ENCODE results near the gene UACA. TPM values are rescaled to one million over a fixed set of nuclear protein-coding genes. Genes with fewer than 3 reads are reported as not detected.

UACA gene
- total RNA-seq, 1 donor, result 149 TPM

DNA sequence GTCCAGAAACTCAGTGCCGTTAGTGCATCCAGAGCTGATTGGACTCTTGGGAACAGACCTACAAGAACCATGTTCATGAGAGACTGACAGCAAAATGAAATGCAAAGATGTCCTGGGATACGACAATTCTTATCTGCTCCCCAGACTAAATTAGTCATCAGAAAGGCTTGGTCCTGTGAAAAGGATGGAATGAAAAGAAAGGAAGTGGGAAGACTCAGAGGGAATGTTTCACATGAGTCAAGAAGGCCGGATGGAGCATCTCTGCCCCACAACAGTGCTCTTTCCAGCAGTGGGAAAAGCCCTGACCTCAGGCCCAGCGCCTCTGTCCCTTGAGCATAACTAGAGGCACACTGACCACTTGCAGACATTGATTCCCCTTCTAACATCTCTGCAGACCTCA is 39.3 kb upstream of the UACA start:
- TF ChIP-seq, protein P1, sequence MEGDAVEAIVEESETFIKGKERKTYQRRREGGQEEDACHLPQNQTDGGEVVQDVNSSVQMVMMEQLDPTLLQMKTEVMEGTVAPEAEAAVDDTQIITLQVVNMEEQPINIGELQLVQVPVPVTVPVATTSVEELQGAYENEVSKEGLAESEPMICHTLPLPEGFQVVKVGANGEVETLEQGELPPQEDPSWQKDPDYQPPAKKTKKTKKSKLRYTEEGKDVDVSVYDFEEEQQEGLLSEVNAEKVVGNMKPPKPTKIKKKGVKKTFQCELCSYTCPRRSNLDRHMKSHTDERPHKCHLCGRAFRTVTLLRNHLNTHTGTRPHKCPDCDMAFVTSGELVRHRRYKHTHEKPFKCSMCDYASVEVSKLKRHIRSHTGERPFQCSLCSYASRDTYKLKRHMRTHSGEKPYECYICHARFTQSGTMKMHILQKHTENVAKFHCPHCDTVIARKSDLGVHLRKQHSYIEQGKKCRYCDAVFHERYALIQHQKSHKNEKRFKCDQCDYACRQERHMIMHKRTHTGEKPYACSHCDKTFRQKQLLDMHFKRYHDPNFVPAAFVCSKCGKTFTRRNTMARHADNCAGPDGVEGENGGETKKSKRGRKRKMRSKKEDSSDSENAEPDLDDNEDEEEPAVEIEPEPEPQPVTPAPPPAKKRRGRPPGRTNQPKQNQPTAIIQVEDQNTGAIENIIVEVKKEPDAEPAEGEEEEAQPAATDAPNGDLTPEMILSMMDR (IDR thresholded peaks at IDR 0.05; ENCODE audit: insufficient read depth, low read length), result no peak
- H3K4me3 ChIP-seq (ENCODE audit: low read depth, low read length), result no peak overlapping the region
- DNase-seq (ENCODE audit: low read depth), result peak; percentile 63

DNA sequence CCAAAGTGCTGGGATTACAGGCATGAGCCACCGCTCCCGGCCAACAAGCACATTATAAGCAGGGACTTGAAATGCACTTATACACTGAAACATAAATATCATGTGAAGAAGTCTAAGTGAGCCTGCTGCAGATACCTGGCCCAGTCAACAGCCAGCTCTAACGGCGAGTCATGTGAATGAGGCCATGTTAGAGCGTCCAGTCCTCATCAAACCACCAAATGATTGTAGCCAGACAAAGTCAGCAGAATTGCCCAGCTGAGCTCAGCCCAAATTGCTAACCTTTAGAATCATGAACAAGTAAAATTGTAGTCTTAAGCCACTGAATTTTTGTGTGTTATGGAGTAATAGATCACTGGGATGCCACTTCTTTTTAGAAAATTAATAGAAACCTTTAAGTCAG is 37.8 kb upstream of the UACA start:
- TF ChIP-seq, protein P1 (IDR thresholded peaks at IDR 0.05; ENCODE audit: insufficient read depth, low read length), result no peak
- DNase-seq (ENCODE audit: low read depth), result peak; percentile 28
- no peak overlapping the region for H3K4me3 ChIP-seq (ENCODE audit: low read depth, low read length)

GRCh38 chr15:70799667-70800450 is 36.5 kb upstream of the UACA start:
- TF ChIP-seq, protein P1 (IDR thresholded peaks at IDR 0.05; ENCODE audit: insufficient read depth, low read length), result no peak
- DNase-seq (ENCODE audit: low read depth), result peak; percentile 99
- no peak overlapping the region for H3K4me3 ChIP-seq (ENCODE audit: low read depth, low read length)

GRCh38 chr15:70797464-70797863 is 34.1 kb upstream of the UACA start:
- DNase-seq (ENCODE audit: low read depth), result no peak
- TF ChIP-seq, protein P1 (IDR thresholded peaks at IDR 0.05; ENCODE audit: insufficient read depth, low read length), result no peak
- no peak overlapping the region for H3K4me3 ChIP-seq (ENCODE audit: low read depth, low read length)

DNA sequence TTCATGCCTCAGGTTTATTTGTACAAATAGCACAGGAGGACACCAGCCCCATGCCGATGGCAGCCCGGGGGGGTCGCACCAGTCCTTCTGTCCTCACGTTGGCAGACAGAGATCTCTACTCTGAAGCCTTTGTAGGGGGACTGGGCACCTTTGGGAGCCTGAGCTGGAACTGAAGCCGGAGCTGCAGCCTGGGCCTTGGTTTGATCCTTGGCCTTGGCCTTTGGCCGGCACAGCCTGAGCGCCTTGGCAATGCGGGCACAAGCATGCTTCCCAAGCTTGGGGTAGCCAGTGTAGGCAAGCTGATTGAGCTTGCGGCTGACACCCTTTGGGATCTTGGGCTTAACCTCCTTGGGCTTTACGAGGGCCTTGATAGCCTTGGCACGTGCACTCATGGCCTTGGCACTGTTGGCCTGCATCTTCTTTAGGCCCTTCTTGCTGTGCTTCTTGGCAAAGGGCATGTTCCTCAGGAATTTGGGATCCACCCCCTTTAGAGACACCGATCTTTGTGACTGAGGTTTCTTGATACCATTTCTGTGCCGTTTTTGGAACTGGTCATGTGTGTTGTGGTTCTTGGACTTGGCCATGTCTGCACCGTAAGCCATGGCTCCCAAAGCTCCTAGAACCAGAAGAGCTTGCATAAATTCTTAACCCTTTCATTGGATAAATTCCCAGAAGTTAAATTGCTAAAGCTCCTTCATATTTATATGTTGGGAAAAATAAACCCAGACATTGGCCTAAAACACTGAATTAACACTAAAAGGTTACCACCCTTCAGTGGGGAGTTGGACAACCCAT is 33.4 kb upstream of the UACA start:
- DNase-seq (ENCODE audit: low read depth), result peak; percentile 63
- H3K4me3 ChIP-seq (ENCODE audit: low read depth, low read length), result no peak overlapping the region
- TF ChIP-seq, protein P1 (IDR thresholded peaks at IDR 0.05; ENCODE audit: insufficient read depth, low read length), result no peak

- DNase-seq (ENCODE audit: low read depth), result peak; percentile 92
- peak overlapping the region; percentile 33 for H3K4me3 ChIP-seq (ENCODE audit: low read depth, low read length)
Measured at GRCh38 chr15:70795311-70795665, 31.9 kb upstream of the UACA start.

More at GRCh38 chr15:70795311-70795665, 31.9 kb upstream of the UACA start:
- TF ChIP-seq, protein P1 (IDR thresholded peaks at IDR 0.05; ENCODE audit: insufficient read depth, low read length), result no peak

Data from fibroblast of the aortic adventitia (primary cell).